ENCODE results near the gene MTMR3. TPM values are rescaled to one million over a fixed set of nuclear protein-coding genes. Genes with fewer than 3 reads are reported as not detected.

MTMR3 gene
- total RNA-seq, 2 experiments from 2014 or later = 57.8 to 60.6 TPM

DNA sequence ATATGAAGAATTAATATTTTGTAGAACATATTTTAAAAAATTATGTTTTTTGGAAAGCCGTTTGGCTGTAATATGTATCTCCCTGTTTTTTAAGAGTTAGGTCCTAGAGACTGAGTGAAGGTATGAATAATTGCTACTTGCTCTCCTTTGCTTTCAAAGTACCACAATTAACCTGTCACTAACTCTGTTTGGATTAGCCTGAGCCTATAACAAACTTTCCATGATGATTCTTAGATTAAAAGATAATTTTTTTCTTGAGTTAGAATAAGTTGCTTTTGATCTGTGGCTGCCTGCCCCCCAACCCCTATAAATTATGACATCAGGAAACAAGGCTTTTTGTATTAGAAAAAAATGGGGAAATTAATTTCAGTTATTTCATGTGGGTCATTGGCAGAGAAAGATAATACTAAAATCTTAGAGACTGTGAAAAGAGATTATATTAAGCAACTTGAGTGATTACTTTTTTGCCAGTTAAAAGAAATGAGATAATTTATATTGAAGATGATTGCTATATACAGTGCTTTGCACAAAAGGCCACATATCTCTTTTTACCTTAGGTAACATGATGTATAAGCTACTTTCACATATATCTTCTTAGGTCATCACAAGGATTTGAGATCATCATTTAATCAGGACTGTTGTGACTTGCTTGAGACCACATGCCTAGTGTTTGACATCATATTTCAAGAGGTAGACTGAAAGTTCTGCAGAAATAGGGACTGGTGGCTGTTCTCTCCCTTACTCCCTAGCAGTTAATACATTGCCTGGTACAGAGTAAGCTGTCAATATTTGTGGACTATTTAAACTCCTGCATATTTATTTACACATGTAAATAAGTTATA is 9.6 kb downstream of the MTMR3 start:
- Mint-ChIP-seq H3K4me1 (ENCODE audit: low read depth) (peaks cover 55% of the 10 kb centered on the region), H3K27ac (no peak overlapping the region), H3K4me3 (no peak overlapping the region), H3K27me3 (no peaks in the 10 kb centered on the region), H3K36me3 (ENCODE audit: low read depth) (no peaks in the 10 kb centered on the region), H3K9me3 (no peaks in the 10 kb centered on the region)
- Histone ChIP-seq H3K9me3 (ENCODE audit: control insufficient read depth in 1 of 2, insufficient read depth in 1 of 2, low read length in 2 of 2) (no peaks in the 10 kb centered on the region), H3K27me3 (ENCODE audit: control insufficient read depth in 1 of 2, insufficient read depth in 2 of 2, low read length in 2 of 2) (no peaks in the 10 kb centered on the region), H3K4me1 (ENCODE audit: insufficient read depth, low read length) (peaks cover 8% of the 10 kb centered on the region), H3K4me3 (ENCODE audit: low read length) (no peak overlapping the region), H3K36me3 (ENCODE audit: insufficient read depth, low read length) (no peaks in the 10 kb centered on the region), H3K27ac (ENCODE audit: low read depth in 1 of 2, low read length in 2 of 2) (no peak overlapping the region)
- no peak for DNase-seq
- ChIA-PET CTCF (no interaction called here), POLR2A (no interaction called here)
- no peak for ATAC-seq (ENCODE audit: poor library complexity)
- intact Hi-C loops (cut with DNase I, micrococcal nuclease) = no loop called here
- TF ChIP-seq, protein P1, sequence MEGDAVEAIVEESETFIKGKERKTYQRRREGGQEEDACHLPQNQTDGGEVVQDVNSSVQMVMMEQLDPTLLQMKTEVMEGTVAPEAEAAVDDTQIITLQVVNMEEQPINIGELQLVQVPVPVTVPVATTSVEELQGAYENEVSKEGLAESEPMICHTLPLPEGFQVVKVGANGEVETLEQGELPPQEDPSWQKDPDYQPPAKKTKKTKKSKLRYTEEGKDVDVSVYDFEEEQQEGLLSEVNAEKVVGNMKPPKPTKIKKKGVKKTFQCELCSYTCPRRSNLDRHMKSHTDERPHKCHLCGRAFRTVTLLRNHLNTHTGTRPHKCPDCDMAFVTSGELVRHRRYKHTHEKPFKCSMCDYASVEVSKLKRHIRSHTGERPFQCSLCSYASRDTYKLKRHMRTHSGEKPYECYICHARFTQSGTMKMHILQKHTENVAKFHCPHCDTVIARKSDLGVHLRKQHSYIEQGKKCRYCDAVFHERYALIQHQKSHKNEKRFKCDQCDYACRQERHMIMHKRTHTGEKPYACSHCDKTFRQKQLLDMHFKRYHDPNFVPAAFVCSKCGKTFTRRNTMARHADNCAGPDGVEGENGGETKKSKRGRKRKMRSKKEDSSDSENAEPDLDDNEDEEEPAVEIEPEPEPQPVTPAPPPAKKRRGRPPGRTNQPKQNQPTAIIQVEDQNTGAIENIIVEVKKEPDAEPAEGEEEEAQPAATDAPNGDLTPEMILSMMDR (IDR thresholded peaks at IDR 0.05) = no peak

DNA sequence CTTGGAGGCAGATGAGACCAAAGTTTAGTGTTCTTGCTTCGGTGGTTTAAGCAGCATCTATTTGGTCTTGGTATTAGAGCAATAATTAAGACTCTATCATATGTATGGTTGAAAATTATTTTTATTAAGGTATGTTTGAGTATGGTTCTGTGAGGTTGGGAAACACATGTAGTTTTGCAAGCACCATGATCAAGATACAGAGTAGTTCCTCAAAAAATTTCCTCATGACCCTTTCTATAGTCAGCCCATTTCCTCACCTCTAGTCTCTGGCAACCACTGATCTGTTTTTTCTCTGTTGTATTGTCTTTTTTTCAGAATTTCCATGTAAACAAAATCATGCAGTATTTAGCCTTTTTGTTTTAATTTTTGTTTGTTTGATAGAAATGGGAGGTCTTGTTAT is 18.4 kb downstream of the MTMR3 start:
- no peaks in the 10 kb centered on the region for H3K9me3 ChIP-seq (ENCODE audit: control insufficient read depth in 1 of 2, insufficient read depth in 1 of 2, low read length in 2 of 2)
- Mint-ChIP-seq H3K4me1 (ENCODE audit: low read depth) (peaks cover 60% of the 10 kb centered on the region), H3K27ac (no peak overlapping the region), H3K27me3 (no peaks in the 10 kb centered on the region), H3K36me3 (ENCODE audit: low read depth) (peaks cover 8% of the 10 kb centered on the region), H3K4me3 (no peak overlapping the region), H3K9me3 (no peaks in the 10 kb centered on the region)
- no peak overlapping the region for H3K27ac ChIP-seq (ENCODE audit: low read depth in 1 of 2, low read length in 2 of 2)
- TF ChIP-seq, protein P1 (IDR thresholded peaks at IDR 0.05) = no peak
- CTCF ChIA-PET = no interaction called here
- DNase-seq = peak in 2 of 14 experiments; percentile 30 to 35
- intact Hi-C loops (cut with DNase I, micrococcal nuclease) = no loop called here
- POLR2A ChIA-PET = no interaction called here
- no peak overlapping the region for H3K4me3 ChIP-seq (ENCODE audit: low read length)
- no peaks in the 10 kb centered on the region for H3K36me3 ChIP-seq (ENCODE audit: insufficient read depth, low read length)
- peaks cover 10% of the 10 kb centered on the region for H3K4me1 ChIP-seq (ENCODE audit: insufficient read depth, low read length)
- no peak for ATAC-seq (ENCODE audit: poor library complexity)
- no peaks in the 10 kb centered on the region for H3K27me3 ChIP-seq (ENCODE audit: control insufficient read depth in 1 of 2, insufficient read depth in 2 of 2, low read length in 2 of 2)

DNA sequence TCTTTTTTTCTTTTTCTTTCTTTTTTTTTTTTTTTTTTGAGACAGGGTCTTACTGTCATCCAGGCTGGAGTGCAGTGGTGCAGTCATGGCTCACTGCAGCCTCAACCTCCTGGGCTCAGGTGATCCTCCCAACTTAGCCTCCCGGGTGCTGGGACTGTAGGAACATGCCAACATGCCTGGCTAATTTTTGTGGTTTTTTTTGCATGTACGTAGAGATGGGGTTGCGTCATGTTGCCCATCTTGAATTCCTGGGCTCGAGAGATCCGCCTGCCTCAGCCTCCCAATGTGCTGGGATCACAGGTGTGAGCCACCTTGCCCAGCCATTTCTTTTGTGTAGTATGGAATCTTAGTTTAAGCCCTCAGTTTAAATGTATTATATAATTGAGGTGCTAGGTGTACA is 20.4 kb downstream of the MTMR3 start:
- DNase-seq (no peak), ATAC-seq (ENCODE audit: poor library complexity) (no peak)
- Histone ChIP-seq H3K27me3 (ENCODE audit: control insufficient read depth in 1 of 2, insufficient read depth in 2 of 2, low read length in 2 of 2) (no peaks in the 10 kb centered on the region), H3K36me3 (ENCODE audit: insufficient read depth, low read length) (no peaks in the 10 kb centered on the region), H3K4me3 (ENCODE audit: low read length) (no peak overlapping the region), H3K27ac (ENCODE audit: low read depth in 1 of 2, low read length in 2 of 2) (no peak overlapping the region), H3K4me1 (ENCODE audit: insufficient read depth, low read length) (peaks cover 14% of the 10 kb centered on the region), H3K9me3 (ENCODE audit: control insufficient read depth in 1 of 2, insufficient read depth in 1 of 2, low read length in 2 of 2) (no peaks in the 10 kb centered on the region)
- no peaks in the 10 kb centered on the region for H3K9me3 Mint-ChIP-seq
- ChIA-PET CTCF (no interaction called here), POLR2A (no interaction called here)
- H3K27ac Mint-ChIP-seq = no peak overlapping the region
- peaks cover 8% of the 10 kb centered on the region for H3K36me3 Mint-ChIP-seq (ENCODE audit: low read depth)
- H3K4me1 Mint-ChIP-seq (ENCODE audit: low read depth) = peaks cover 68% of the 10 kb centered on the region
- TF ChIP-seq, protein P1 (IDR thresholded peaks at IDR 0.05) = no peak
- no peak overlapping the region for H3K4me3 Mint-ChIP-seq
- intact Hi-C loops (cut with DNase I, micrococcal nuclease) = no loop called here
- H3K27me3 Mint-ChIP-seq = no peaks in the 10 kb centered on the region

All from CD4-positive, alpha-beta T cell (primary cell).